ENCODE results near the gene MED15.
"Not testable (repeated sequence)": the region's sequence is repeated elsewhere in the genome, so short reads cannot be mapped to it uniquely, and the experiment has no call there.

The MED15 gene

DNA sequence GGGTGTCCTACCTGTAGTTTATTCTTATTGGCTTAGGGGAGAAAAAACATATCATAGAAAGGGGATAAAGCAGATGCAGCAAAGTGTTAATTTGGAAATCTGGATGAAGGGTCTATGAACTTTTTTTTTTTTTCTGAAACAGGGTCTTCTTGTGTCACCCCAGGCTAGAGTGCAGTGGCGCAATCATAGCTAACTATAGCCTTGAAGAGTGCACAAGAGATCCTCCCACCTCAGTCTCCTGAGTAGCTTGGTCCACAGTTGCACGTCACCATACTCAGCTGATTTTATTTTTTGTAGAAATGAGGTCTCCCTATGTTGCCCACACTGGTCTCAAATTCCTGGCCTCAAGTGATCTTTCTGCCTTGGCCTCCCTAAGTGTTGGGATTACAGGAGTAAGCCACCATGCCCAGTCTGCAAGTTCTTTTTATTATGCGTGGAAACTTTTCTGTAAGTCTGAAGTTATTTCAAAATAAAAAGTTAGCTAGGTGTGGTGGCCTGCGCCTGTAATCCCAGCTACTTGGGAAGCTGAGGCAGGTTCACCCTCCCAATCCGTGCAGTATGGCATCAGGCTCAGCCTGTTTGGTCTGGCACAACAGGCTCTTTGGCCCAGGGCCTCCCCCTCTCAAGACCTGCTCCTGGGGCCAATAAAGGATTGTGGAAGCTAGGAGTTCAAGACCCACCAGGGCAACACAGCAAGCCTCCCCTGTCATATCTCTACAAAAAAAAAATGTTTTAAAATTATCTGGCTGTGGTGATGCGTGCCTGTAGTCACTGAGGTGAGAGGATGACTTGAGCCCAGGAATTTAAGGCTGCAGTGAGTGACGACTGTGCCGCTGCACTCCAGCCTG, 111.9 kb downstream of the MED15 start:
- DNase-seq (ENCODE audit: low read depth), result no peak
- no peak for TF ChIP-seq CTCF (IDR thresholded peaks at IDR 0.05; ENCODE audit: control insufficient read depth, insufficient read depth, low read depth, low read length, missing control alignments)
- H3K4me3 ChIP-seq (ENCODE audit: control insufficient read depth, low read depth, low read length), result no peak overlapping the region

- not testable (repeated sequence) for H3K4me3 ChIP-seq (ENCODE audit: control insufficient read depth, low read depth, low read length); DNase-seq (ENCODE audit: low read depth)
These were observed 112.4 kb downstream of the MED15 start for GRCh38 chr22:20619893-20620194.

GRCh38 chr22:20621162-20621561, 113.8 kb downstream of the MED15 start:
- no peak for DNase-seq (ENCODE audit: low read depth)
- no peak overlapping the region for H3K4me3 ChIP-seq (ENCODE audit: control insufficient read depth, low read depth, low read length)
- no peak for TF ChIP-seq CTCF (IDR thresholded peaks at IDR 0.05; ENCODE audit: control insufficient read depth, insufficient read depth, low read depth, low read length, missing control alignments)

GRCh38 chr22:20622650-20623339, 115.4 kb downstream of the MED15 start:
- no peak for DNase-seq (ENCODE audit: low read depth)
- TF ChIP-seq CTCF (IDR thresholded peaks at IDR 0.05; ENCODE audit: control insufficient read depth, insufficient read depth, low read depth, low read length, missing control alignments), result no peak
- H3K4me3 ChIP-seq (ENCODE audit: control insufficient read depth, low read depth, low read length), result no peak overlapping the region

DNA sequence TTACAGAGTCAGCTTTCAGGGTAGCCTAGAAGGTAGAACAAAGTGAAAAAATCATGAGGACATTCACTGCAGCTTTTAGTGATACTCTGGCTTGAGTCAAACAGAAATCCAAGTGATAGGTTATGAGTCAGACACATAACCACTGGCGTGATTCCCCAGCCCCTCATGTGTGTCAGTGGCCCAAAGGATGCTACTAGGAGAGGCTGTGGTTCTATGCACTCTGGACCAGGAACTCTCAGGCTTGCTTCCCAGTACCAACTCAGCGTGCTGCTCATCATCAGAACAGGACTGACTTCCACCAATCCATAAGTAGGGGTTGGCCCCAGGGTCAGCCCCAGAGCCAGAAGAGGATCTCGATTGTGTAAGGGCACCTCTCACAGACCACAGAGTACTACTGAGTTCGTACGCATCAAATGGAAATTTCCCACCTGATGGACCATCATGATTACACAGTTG, 116.8 kb downstream of the MED15 start:
- DNase-seq (ENCODE audit: low read depth), result no peak
- H3K4me3 ChIP-seq (ENCODE audit: control insufficient read depth, low read depth, low read length), result no peak overlapping the region
- TF ChIP-seq CTCF (IDR thresholded peaks at IDR 0.05; ENCODE audit: control insufficient read depth, insufficient read depth, low read depth, low read length, missing control alignments), result no peak

DNA sequence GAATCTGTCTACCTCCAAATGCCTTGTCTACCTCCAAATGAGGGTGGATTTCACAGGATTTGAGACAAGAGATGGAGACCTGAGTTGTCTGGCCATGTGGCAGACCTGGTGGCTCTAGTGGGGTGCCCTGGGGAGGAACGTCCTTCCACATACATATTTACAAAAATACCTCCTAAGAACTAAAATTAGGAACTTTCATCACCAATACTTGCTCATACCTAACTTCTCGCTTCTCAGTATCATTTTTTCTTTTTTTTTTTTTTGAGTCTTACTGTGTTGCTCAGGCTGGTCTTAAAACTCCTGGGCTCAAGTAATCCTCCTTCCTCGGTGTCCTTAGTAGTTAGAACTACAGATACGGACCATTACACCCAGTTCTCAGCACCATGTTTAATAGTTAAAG, 117.9 kb downstream of the MED15 start:
- no peak for TF ChIP-seq CTCF (IDR thresholded peaks at IDR 0.05; ENCODE audit: control insufficient read depth, insufficient read depth, low read depth, low read length, missing control alignments)
- H3K4me3 ChIP-seq (ENCODE audit: control insufficient read depth, low read depth, low read length), result no peak overlapping the region
- DNase-seq (ENCODE audit: low read depth), result no peak

- H3K4me3 ChIP-seq (ENCODE audit: control insufficient read depth, low read depth, low read length), result no peak overlapping the region
- DNase-seq (ENCODE audit: low read depth), result no peak
- TF ChIP-seq CTCF (IDR thresholded peaks at IDR 0.05; ENCODE audit: control insufficient read depth, insufficient read depth, low read depth, low read length, missing control alignments), result no peak
These were observed 119.4 kb downstream of the MED15 start for GRCh38 chr22:20626811-20627210.
